GM21360 (cell line): ENCODE results near the gene RAP1A.

Experiments
- ATAC-seq: cut with Tn5 transposase; IDR thresholded peaks from one replicate; pipeline ENCODE4 v1.9.1; 2021; ENCODE audit warnings: mild to moderate bottlenecking, moderate library complexity; ENCODE audit not compliant: unreplicated experiment

Gene RAP1A

DNA sequence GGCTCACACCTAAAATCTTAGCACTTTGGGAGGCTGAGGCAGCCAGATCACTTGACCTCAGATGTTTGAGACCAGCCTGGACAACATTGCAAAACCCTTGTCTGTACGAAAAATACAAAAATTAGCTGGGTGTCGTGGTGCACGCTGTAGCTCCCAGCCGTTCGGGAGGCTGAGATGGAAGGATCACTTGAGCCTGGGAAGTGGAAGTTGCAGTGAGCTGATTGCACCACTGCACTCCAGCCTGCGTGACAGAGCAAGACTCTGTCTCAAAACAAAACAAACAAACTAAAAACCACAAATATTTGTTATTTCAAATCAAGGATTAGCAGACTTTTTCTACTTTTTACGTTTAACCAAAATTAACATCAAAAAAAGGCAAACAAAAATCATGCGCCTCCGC, 88.3 kb downstream of the RAP1A start:
- ATAC-seq, result no peak

DNA sequence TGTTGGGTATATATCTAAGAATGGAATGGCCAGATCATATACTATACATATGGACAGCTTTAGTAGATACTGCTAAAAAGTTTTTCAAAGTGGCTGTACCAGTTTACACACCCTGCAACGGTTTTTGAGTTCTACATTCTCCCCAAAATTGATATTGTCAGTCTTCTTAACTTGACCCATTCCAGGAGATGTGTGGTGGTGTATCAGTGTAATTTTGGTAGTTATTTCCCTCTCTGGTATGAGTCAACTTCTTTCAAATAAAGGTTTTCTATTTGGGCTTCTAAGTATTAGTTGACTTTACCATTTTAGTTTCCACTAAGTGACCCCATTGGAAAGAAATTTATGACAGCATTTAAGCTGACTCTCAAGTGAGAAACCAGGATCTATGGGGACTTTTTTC, 90.4 kb downstream of the RAP1A start:
- ATAC-seq, result no peak

DNA sequence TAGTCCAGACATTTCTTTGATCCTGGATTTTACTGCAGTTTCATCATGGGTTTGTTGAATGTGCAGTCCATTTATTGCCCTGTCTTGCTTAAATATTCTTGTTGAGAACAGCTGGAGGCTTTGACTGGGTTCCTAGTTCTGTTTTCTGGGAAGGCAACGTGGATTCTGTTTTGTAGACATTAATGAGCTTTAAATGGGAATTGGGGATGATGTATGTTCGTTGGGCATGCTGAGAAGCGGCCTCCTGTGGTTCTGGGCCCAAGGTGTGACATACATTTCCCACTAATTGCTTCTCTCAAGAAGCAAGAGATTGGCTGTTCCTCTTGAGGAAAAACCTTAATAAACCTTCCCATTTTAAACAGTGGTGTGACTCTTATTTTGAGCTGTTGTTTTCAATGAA, 96.7 kb downstream of the RAP1A start:
- ATAC-seq, result no peak

DNA sequence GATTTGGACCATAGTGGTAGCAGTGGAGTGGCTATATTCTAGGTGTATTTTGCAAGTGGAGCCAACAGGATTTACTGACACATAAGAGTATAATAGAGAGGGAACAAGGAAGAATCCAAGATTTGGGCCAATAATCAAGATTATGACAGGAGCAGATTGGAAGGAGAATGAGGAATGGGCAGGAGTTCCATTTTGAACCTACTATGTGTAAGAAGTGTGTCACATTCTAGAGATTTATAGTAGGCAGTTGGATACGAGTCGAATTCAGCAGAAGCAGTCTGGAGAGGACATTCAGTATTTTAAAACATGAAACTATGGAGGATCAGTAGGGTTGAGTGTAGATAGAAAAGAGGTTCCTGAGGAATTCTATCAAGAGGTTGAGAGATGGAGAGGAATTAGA, 97.9 kb downstream of the RAP1A start:
- no peak for ATAC-seq

DNA sequence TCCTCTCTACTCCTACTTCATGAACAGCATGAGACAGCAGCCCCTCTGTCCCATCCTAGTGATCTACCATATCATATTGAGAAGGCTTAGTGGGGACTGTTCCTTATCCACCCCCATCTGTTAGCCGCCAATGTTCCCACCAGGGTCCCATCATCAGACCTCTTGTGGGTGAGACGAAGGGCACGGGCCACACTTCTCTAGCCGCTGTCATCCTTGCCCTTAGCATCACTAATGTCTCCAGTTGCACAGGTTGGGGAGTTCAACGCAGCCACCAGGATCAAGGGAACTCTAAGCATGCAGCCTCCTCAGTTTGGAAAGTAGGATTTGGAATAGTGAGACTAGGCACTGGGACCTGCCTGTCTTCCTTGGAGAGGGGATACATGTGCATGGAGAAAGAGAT, 99.5 kb downstream of the RAP1A start:
- ATAC-seq, result no peak

DNA sequence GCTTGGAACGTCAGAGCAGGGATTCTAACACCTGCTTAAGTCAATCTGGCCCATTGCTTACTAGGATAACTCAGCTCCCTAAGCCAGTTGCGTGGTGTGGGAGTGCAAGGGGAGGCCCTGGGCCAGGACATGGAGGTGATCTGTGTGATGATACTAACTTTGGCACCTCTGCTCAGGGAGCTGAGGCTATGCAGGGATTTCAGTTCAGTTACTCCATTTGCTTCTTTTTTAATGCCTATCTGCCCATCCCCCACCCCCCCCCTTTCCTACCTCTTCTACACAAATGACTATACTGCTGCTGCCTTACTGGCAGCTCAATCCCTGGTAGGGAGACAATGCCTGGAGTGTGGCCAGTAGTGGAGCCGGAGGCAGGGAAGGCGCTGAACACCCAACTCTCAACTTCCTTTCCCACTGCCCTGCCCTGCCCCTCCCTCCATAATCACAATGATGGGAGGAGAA, 100.1 kb downstream of the RAP1A start:
- ATAC-seq, result no peak

DNA sequence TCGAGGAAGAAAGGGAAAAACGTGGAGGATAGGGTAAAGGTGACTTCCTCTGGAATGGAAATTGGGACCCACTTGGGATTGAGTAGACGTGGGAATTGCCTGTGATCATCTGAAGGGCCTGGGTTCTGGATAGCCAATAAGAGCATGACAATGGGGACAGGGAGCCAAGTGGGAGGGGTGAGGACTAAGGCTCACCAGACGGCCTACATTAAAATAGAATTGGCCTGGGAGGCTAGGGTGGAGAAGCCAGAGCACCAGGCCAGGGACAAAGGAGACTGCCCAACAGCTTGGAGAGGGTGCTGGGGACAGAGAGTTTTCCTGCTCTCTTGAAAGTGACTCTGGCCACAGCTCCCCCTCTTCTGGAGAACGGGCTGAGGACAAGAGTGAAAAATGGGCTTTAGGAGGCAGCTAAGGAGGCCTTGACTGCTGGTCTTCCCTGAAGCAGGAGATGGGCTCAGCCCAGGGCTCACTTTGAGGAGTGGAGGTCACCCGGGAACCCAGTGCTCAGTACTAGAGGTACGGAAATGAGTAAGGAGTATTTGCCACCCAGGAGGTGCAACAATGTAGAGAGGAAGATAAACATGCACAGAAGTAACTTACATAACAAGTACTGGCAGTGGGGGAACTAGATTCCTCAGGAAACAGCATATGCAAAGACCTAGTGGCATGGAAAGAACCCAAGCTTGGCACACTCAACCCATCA, 100.8 kb downstream of the RAP1A start:
- ATAC-seq, result no peak

DNA sequence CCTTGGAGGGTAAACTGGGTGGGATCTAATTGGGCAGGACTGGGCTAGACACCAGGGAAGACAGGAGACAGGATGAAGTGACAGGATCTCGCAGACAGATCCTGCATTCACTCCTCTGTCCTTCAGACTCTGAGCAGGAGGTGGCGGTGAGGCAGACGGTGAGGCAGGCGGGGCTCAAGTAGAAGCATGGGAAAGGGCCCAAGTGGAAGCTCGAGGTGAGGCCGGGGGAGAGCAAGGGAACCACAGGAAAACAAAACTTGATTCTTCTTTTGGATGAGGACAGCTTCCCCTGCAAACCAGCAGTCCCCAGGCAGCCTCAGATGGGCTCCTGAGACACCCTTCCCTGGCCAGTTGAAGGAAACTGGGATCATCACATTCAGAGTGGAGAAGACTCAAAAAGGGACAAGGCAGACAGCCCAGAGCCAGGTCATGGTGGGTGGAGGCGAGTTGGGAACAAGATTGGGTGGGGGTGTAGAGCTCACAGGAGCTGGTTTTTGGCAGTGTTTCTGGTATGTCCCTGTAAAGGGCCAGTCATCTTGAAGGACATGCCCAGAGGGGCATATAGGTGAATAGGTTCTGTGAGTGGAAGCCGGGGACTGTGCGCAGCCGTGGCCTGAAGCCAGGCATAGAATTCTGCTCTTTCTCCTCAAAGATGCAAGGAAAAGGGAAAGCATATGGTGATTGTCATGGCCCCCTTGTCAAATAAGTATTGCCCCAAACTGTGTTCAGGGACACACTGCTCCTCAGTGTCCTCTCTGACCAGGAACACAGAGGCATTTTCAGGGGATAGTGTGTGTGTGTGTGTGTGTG, 101.6 kb downstream of the RAP1A start:
- ATAC-seq, result no peak

DNA sequence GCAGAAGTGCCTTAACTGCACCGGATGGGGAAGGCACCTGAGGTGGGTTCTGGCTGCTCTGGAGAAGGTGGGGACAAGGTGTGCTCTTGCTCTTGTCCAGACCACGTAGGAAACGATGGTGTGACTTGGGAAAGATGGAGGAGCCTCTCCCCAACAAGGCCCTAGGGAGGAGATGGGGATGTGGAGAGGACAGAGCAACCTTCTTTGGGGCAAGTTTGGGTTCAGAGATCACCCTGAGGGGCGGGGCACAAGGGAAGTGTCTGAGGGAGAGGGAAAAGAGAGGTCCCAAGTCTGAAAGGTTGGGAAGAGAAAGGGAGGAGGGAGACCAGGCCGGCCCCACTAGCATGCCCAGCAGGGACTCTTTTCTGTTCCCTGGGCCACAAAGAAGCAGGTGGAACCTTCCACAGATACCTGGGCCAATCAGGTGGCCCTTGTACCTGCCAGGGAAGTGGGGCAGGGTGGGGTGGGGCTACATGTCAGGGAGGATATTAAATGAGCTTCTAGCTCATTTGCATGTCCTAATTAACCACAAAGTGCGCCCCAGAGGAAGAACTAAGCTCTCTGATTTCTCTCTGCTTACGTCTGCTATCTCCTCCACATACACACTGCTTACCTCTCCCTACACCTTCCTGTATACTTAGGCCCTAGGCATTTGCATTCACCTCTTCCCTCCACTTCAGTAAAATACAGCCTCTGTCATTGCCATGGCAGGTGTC, 103.7 kb downstream of the RAP1A start:
- ATAC-seq, result no peak

DNA sequence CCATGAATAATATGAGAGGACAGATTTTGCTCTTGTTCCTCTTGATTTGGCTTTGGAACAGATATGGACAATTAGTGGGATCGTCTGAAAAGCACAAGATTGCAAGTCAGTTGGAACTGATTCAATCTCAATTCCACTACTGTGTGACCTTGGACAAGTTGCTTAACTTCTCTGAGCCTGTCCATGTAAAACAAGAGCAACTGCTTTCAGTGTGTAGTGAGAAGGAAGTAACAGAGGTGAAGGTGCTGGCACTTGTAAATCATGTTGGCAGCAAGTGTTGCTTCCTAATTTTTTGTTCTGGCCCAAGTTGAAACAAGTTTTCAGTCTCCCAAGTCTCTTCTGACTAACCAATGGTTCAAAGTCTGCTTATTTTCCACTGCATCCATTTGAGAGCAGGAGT, 104.3 kb downstream of the RAP1A start:
- no peak for ATAC-seq

DNA sequence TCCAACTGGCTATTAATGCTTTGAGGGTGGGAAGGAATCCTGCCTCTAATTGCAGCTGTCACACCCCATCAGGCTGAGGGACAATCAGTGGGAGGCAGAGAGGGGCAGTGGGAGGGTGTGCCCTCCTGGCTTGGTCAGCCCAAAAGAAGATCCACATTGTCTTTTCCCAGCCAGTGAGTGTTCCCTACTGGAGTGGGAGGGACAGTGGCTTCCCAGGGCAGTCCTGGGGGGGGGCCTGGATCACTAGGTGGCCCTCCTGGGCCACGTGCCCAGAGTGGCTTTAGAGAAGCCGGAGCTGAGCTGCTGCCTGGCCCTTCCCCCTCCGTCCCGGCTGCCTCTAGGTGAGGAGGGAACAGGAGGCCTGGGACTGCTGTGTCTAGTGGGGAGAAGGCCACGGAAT, 105.6 kb downstream of the RAP1A start:
- ATAC-seq, result no peak

DNA sequence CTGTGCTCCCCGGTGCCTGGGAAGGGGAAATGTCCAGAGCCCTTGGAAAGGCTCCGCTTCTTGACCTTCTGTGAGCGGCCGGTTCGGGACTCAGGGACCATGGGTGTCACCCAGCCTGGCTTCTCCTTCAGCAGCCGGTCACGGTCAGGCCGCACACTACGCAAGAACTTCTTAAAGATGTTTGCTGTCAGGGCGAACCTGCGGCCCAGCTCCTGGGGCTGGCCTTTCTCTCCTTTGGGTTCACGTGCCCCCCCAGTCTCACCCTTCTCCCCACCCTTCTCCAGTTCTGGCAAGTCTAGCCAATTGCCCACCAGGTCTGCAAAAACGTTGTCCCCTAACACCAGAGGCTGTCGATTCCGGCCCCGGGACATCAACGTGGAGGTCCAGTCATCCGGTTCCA, 107.5 kb downstream of the RAP1A start:
- ATAC-seq, result no peak

DNA sequence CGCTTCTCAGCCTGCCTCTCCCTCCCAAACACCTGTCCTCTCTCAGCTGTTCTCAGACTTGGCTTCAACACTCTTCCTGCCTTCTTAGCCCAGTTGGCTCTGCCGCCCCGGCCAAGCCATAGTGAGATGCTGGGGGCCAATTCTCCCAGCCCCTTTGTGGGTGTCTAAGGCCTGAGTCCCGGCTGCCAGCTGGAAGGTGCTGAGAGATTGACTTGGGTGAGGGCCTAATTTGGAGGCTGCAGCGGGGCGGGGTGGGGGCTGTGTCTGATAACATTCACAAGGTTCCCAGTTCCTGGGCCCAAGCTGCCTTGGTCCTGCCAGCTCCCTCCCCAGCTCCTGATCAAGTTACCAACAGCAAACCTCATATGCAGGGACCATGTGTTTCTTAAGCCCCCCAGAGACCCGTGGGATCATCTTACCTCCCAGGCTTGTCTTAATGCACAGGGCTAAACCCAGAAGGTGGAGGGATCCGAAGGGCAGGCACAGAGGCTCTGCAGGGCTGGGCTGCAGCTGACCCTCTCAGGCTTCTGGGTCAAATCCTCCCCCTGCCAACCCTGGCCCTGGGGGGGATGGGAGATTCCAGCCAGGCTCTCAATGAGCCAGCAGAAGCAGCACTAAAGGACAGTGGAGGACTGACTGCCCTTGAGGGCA, 109.8 kb downstream of the RAP1A start:
- no peak for ATAC-seq

DNA sequence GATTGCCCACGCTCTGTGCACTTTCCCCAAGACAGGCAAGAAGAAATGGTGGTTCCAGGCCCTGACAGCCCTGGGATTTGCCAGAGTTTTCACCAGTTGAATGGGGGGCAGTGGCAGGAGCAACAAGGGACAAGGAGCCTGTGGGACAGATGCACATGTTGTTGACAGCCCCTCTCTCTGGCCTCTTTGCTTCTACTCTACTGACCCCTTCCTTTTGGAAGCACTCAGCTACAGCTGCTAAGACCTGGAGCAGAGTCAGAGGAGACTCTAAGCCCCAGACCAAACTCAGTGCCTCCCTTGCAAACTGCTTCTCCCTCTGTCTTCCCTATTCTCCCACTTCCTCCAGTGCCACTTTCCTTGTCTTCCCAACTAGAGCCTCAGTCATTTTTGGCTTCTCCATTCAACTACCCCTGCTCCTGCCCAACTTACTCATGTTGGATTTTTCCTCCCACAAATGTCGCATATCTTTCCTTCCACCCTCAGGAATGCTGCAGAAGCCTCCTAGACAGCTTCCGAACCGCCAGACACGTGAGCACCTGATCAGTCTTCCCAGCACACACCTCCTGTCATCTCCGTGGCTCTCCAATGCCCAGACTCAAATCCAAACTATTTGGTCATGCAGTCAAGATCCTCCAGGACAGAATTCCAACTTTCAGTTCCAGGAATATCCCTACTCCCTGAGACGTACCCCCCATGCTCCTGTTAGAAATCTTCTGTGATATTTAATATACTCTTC, 110.5 kb downstream of the RAP1A start:
- no peak for ATAC-seq

DNA sequence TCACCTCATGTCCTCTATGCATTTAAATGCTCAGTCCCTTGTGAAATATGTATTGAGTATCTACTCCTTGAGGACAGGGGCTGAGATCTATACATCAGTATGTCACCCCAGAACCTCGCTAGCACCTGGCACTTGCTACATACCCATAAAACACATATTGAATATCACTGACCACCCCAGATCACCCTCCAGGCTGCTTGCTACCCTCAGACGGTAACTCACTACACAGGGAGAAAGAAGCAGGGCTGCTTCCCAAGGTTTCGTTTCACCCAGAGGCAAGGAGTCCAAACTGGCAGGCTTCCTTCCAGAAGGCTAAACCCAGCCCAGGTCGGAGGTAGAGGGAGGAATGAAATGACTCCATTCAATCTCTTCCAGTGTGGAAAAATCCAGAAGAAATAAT, 111.1 kb downstream of the RAP1A start:
- no peak for ATAC-seq

DNA sequence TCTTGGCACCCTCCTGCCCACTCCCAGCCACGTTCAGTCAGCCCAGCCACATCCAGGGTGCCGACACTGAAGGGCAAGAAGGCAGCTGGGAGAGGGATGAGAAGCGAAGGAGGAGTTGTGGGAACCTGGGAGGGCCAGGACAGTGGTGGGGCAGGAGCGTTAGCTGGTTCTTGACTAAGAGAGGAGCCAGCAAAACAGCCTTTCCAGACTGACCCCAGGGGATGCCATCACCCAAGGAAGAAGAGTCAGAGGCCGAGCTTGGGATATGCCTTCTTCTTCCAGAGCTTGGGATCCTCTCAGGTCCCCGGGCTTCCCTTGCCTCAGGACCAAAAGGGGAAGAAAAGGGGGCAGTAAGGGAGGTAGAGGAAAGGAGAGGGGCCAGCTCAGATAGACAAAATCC, 112.4 kb downstream of the RAP1A start:
- ATAC-seq, result no peak

DNA sequence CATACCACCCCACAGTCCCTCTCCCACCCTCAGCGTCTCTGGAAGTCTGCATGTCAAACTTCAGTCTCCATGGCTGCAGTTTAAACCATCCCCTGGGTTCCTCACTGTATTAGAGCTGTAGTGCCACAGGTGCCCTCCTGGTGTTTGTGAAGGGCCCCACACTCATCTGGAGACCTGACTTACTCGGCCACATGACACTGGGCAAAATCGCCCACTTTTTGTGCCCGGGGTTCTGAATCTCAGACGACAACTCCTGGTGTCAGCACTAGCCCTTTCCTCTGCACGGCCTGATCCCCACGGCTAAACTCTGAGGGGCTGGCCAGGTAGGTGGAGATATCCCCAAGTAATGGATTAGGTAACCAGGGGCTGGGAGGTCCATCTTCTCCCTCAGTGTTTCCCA, 113.1 kb downstream of the RAP1A start:
- no peak for ATAC-seq

DNA sequence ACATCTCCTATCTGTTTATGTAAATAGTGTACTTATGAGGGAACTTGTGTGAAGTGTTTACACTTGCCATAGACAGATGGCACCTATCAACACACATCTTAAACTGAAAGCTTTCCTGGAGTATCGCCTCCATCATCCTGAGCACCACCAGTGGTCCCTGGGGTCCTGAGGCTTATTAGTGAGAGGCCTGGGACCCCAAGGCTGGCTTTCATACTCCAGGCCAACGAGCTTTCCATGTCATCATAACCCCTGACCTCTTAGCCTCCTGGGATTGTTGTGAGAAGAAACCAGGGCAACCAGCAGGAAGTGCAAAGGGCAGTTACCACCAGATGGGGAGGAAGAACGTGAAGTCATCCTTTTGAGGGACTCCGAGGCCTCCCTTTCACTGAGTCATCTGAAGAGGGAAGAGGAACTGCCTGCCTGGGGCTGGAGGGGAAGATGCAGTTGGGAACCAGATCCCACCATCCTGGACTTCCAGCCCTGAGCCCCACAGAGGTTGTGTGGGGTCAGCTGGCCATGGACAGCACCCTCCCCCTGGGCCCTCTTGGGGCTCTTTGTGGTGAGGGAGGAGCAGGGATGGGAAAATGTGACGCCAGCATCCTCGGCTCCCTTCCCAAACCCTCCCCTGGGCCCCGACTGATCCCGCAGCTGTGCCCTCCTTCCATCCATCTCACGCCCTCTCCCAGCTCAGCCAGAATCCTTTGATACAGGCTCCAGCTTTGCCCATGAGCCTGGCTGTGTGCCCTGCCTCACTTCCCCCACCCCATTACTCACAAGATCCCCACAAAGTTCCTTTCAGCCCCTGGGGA, 113.8 kb downstream of the RAP1A start:
- ATAC-seq, result no peak

DNA sequence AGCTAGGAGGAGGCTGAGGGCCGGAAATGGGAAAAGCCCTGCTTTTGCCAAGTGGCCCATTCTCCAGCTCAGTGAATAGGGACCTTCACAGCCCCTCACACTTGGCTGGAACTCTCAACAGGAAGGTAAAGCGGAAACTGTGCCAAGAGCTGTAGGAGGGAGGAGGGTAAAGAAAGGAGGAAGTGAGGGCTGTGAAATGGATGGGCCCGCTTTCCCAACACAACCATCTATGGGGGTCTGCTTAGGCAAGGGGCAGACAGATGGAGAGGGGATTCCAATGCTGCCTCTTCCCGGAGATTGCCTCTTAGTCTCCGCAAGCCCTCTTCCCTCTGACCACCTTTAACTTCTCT, 114.4 kb downstream of the RAP1A start:
- no peak for ATAC-seq

DNA sequence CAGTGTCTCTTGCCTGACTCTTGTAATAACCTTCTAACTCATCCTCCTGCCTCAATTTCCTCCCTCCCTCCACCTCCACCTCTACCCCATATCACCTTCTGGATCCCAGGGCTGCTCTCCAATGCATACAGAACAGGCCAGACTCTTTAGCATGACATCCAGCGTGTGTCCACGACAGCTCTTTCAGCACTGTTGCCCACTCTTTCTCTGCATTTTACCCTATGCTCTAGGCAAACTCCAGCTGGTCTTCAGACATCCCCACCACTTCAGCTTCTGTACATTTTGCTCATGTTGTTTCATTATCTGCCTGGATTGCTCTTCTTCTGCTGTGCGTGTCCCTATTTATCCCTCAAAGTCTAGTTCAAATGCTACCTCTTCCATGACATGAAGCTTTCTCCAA, 114.8 kb downstream of the RAP1A start:
- no peak for ATAC-seq
